Measurements from ENCODE around the gene SMYD2.

SMYD2 gene

GRCh38 chr1:214351551-214352277 lies 70.8 kb downstream of the SMYD2 start:
- H2BK12ac ChIP-seq (ENCODE audit: low read length): no peak overlapping the region
- no peak overlapping the region for H2AK5ac ChIP-seq (ENCODE audit: low read depth, low read length)
- H2BK15ac ChIP-seq (ENCODE audit: low read length): no peak overlapping the region
- H3K4me1 ChIP-seq (ENCODE audit: control insufficient read depth in 2 of 2, insufficient read depth in 1 of 2, low read depth in 1 of 2, low read length in 2 of 2): peaks cover 0 to 7% of the 10 kb centered on the region in 2 donors
- no peak overlapping the region for H2AFZ ChIP-seq (ENCODE audit: low read length)
- H3K27ac ChIP-seq (replicated peaks; ENCODE audit: low read length): no peak overlapping the region
- peaks cover 0 to 2% of the 10 kb centered on the region in 2 donors for H3K9me3 ChIP-seq (replicated peaks in 1 of 2; ENCODE audit: control insufficient read depth in 2 of 2, insufficient read depth in 1 of 2, low read depth in 1 of 2, low read length in 2 of 2)
- H3K9ac ChIP-seq (ENCODE audit: low read depth, low read length, poor library complexity): no peak overlapping the region
- no peak overlapping the region for H3K14ac ChIP-seq (ENCODE audit: low read length)
- WGBS, 2 donors (ENCODE audit: extremely low coverage in 2 of 2, insufficient read length in 2 of 2, insufficient replicate concordance in 1 of 2): no CpG with 5 or more reads among the region's 2 CpGs
- H3K4me2 ChIP-seq (ENCODE audit: insufficient read depth, low read length, poor library complexity, severe bottlenecking): no peak overlapping the region
- no peaks in the 10 kb centered on the region for H3K27me3 ChIP-seq (ENCODE audit: control insufficient read depth in 3 of 3, insufficient read depth in 3 of 3, low read depth in 1 of 3, low read length in 3 of 3)
- H4K91ac ChIP-seq (ENCODE audit: low read depth, low read length, poor library complexity): no peak overlapping the region
- no peak overlapping the region for H2BK5ac ChIP-seq (ENCODE audit: low read length)
- H3K4me3 ChIP-seq (ENCODE audit: low read length in 2 of 2): no peak overlapping the region
- no peak overlapping the region for H3K18ac ChIP-seq (ENCODE audit: low read length)
- no peak overlapping the region for H4K8ac ChIP-seq (ENCODE audit: low read depth, low read length)
- H2BK120ac ChIP-seq (ENCODE audit: low read depth, low read length): no peak overlapping the region
- H3K4ac ChIP-seq (ENCODE audit: low read length): no peak overlapping the region
- no peak for DNase-seq (ENCODE audit: low spot score)
- H3K36me3 ChIP-seq (replicated peaks in 1 of 2; ENCODE audit: control insufficient read depth in 2 of 2, insufficient read depth in 2 of 2, low read length in 2 of 2): peaks cover 3 to 61% of the 10 kb centered on the region in 2 donors
- no peak overlapping the region for H3K23ac ChIP-seq (ENCODE audit: low read depth, low read length, poor library complexity)
- no peaks in the 10 kb centered on the region for H3K79me1 ChIP-seq (ENCODE audit: low read depth, low read length)

DNA sequence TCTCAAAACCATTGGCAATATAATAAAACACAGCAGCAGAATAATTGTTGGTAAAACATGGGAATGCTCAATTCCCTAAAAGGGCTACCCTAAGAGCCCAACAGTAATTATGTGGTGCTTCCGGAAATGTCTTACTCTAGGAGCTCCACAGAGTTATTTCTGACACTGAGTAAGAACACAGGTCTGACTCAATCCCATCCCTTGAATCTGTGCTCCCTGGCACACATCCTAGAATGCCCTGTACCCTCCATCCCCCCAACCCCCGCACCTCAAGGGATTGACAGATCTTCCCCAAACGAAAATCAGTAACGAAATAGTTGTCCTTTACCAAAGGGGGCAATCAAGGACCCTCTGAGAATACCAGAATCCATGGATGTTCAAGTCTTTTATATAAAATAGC lies 71.9 kb downstream of the SMYD2 start:
- no peak overlapping the region for H2AFZ ChIP-seq (ENCODE audit: low read length)
- H3K4me2 ChIP-seq (ENCODE audit: insufficient read depth, low read length, poor library complexity, severe bottlenecking): no peak overlapping the region
- H3K14ac ChIP-seq (ENCODE audit: low read length): no peak overlapping the region
- peaks cover 5 to 63% of the 10 kb centered on the region in 2 donors for H3K36me3 ChIP-seq (replicated peaks in 1 of 2; ENCODE audit: control insufficient read depth in 2 of 2, insufficient read depth in 2 of 2, low read length in 2 of 2)
- no peak overlapping the region for H2BK15ac ChIP-seq (ENCODE audit: low read length)
- H3K4me1 ChIP-seq (ENCODE audit: control insufficient read depth in 2 of 2, insufficient read depth in 1 of 2, low read depth in 1 of 2, low read length in 2 of 2): peaks cover 0 to 7% of the 10 kb centered on the region in 2 donors
- H4K8ac ChIP-seq (ENCODE audit: low read depth, low read length): no peak overlapping the region
- H2BK120ac ChIP-seq (ENCODE audit: low read depth, low read length): no peak overlapping the region
- H3K27me3 ChIP-seq (ENCODE audit: control insufficient read depth in 3 of 3, insufficient read depth in 3 of 3, low read depth in 1 of 3, low read length in 3 of 3): no peaks in the 10 kb centered on the region
- H3K27ac ChIP-seq (replicated peaks; ENCODE audit: low read length): no peak overlapping the region
- WGBS, 2 donors (ENCODE audit: extremely low coverage in 2 of 2, insufficient read length in 2 of 2, insufficient replicate concordance in 1 of 2): no CpG with 5 or more reads among the region's 4 CpGs
- no peak overlapping the region for H2BK12ac ChIP-seq (ENCODE audit: low read length)
- H4K91ac ChIP-seq (ENCODE audit: low read depth, low read length, poor library complexity): no peak overlapping the region
- no peak overlapping the region for H3K23ac ChIP-seq (ENCODE audit: low read depth, low read length, poor library complexity)
- H3K79me1 ChIP-seq (ENCODE audit: low read depth, low read length): no peaks in the 10 kb centered on the region
- H2AK5ac ChIP-seq (ENCODE audit: low read depth, low read length): no peak overlapping the region
- H2BK5ac ChIP-seq (ENCODE audit: low read length): no peak overlapping the region
- DNase-seq (ENCODE audit: low spot score): no peak
- no peak overlapping the region for H3K18ac ChIP-seq (ENCODE audit: low read length)
- H3K4me3 ChIP-seq (ENCODE audit: low read length in 2 of 2): no peak overlapping the region
- H3K9ac ChIP-seq (ENCODE audit: low read depth, low read length, poor library complexity): no peak overlapping the region
- no peak overlapping the region for H3K4ac ChIP-seq (ENCODE audit: low read length)
- H3K9me3 ChIP-seq (replicated peaks in 1 of 2; ENCODE audit: control insufficient read depth in 2 of 2, insufficient read depth in 1 of 2, low read depth in 1 of 2, low read length in 2 of 2): peaks cover 0 to 2% of the 10 kb centered on the region in 2 donors

GRCh38 chr1:214354440-214355148 lies 73.6 kb downstream of the SMYD2 start:
- no peaks in the 10 kb centered on the region for H3K79me1 ChIP-seq (ENCODE audit: low read depth, low read length)
- H2AK5ac ChIP-seq (ENCODE audit: low read depth, low read length): no peak overlapping the region
- H3K4ac ChIP-seq (ENCODE audit: low read length): no peak overlapping the region
- H3K4me3 ChIP-seq (ENCODE audit: low read length in 2 of 2): no peak overlapping the region
- no peaks in the 10 kb centered on the region for H3K27me3 ChIP-seq (ENCODE audit: control insufficient read depth in 3 of 3, insufficient read depth in 3 of 3, low read depth in 1 of 3, low read length in 3 of 3)
- no peak overlapping the region for H3K9ac ChIP-seq (ENCODE audit: low read depth, low read length, poor library complexity)
- H2BK12ac ChIP-seq (ENCODE audit: low read length): no peak overlapping the region
- H3K4me1 ChIP-seq (ENCODE audit: control insufficient read depth in 2 of 2, insufficient read depth in 1 of 2, low read depth in 1 of 2, low read length in 2 of 2): peaks cover 0 to 2% of the 10 kb centered on the region in 2 donors
- H2BK5ac ChIP-seq (ENCODE audit: low read length): no peak overlapping the region
- no peak overlapping the region for H2BK15ac ChIP-seq (ENCODE audit: low read length)
- no peak overlapping the region for H4K91ac ChIP-seq (ENCODE audit: low read depth, low read length, poor library complexity)
- no CpG with 5 or more reads among the region's 4 CpGs for WGBS, 2 donors (ENCODE audit: extremely low coverage in 2 of 2, insufficient read length in 2 of 2, insufficient replicate concordance in 1 of 2)
- H2AFZ ChIP-seq (ENCODE audit: low read length): no peak overlapping the region
- H3K36me3 ChIP-seq (replicated peaks in 1 of 2; ENCODE audit: control insufficient read depth in 2 of 2, insufficient read depth in 2 of 2, low read length in 2 of 2): peaks cover 5 to 67% of the 10 kb centered on the region in 2 donors
- DNase-seq (ENCODE audit: low spot score): no peak
- H3K9me3 ChIP-seq (replicated peaks in 1 of 2; ENCODE audit: control insufficient read depth in 2 of 2, insufficient read depth in 1 of 2, low read depth in 1 of 2, low read length in 2 of 2): peaks cover 0 to 2% of the 10 kb centered on the region in 2 donors
- no peak overlapping the region for H2BK120ac ChIP-seq (ENCODE audit: low read depth, low read length)
- H3K27ac ChIP-seq (replicated peaks; ENCODE audit: low read length): no peak overlapping the region
- no peak overlapping the region for H3K4me2 ChIP-seq (ENCODE audit: insufficient read depth, low read length, poor library complexity, severe bottlenecking)
- H3K23ac ChIP-seq (ENCODE audit: low read depth, low read length, poor library complexity): no peak overlapping the region
- H4K8ac ChIP-seq (ENCODE audit: low read depth, low read length): no peak overlapping the region
- no peak overlapping the region for H3K14ac ChIP-seq (ENCODE audit: low read length)
- H3K18ac ChIP-seq (ENCODE audit: low read length): no peak overlapping the region

GRCh38 chr1:214360116-214360515 lies 79.2 kb downstream of the SMYD2 start:
- Histone ChIP-seq H3K4me3 (ENCODE audit: low read length in 2 of 2) (no peak overlapping the region), H2BK120ac (ENCODE audit: low read depth, low read length) (no peak overlapping the region), H3K36me3 (replicated peaks in 1 of 2; ENCODE audit: control insufficient read depth in 2 of 2, insufficient read depth in 2 of 2, low read length in 2 of 2) (peaks cover 6 to 89% of the 10 kb centered on the region in 2 donors), H3K79me1 (ENCODE audit: low read depth, low read length) (peaks cover 2% of the 10 kb centered on the region), H3K4me2 (ENCODE audit: insufficient read depth, low read length, poor library complexity, severe bottlenecking) (no peak overlapping the region), H4K91ac (ENCODE audit: low read depth, low read length, poor library complexity) (no peak overlapping the region), H2AK5ac (ENCODE audit: low read depth, low read length) (no peak overlapping the region), H3K18ac (ENCODE audit: low read length) (no peak overlapping the region), H2BK15ac (ENCODE audit: low read length) (no peak overlapping the region), H3K27me3 (ENCODE audit: control insufficient read depth in 3 of 3, insufficient read depth in 3 of 3, low read depth in 1 of 3, low read length in 3 of 3) (no peaks in the 10 kb centered on the region), H3K14ac (ENCODE audit: low read length) (no peak overlapping the region), H3K4me1 (ENCODE audit: control insufficient read depth in 2 of 2, insufficient read depth in 1 of 2, low read depth in 1 of 2, low read length in 2 of 2) (peaks cover 0 to 2% of the 10 kb centered on the region in 2 donors), H3K9ac (ENCODE audit: low read depth, low read length, poor library complexity) (no peak overlapping the region), H3K23ac (ENCODE audit: low read depth, low read length, poor library complexity) (no peak overlapping the region), H4K8ac (ENCODE audit: low read depth, low read length) (no peak overlapping the region), H3K4ac (ENCODE audit: low read length) (no peak overlapping the region), H2AFZ (ENCODE audit: low read length) (no peak overlapping the region), H3K27ac (replicated peaks; ENCODE audit: low read length) (no peak overlapping the region), H2BK5ac (ENCODE audit: low read length) (no peak overlapping the region), H2BK12ac (ENCODE audit: low read length) (no peak overlapping the region), H3K9me3 (replicated peaks in 1 of 2; ENCODE audit: control insufficient read depth in 2 of 2, insufficient read depth in 1 of 2, low read depth in 1 of 2, low read length in 2 of 2) (no peaks in the 10 kb centered on the region)
- WGBS, 2 donors (ENCODE audit: extremely low coverage in 2 of 2, insufficient read length in 2 of 2, insufficient replicate concordance in 1 of 2): no CpG with 5 or more reads among the region's 5 CpGs
- DNase-seq (ENCODE audit: low spot score): no peak
